Activated naive CD4-positive, alpha-beta T cell treated with anti-CD3 and anti-CD28 coated beads, Interleukin-2, amount 50 U/mL, for 16 hours (primary cell): ENCODE measurements around the gene KDM1A.

ENCODE experiments used
- DNase-seq: peaks from one replicate; pipeline ENCODE4 v3.0.0-alpha.2; 2020

KDM1A gene

GRCh38 chr1:23114424-23115079, 95.3 kb downstream of the KDM1A start:
- no peak for DNase-seq

DNA sequence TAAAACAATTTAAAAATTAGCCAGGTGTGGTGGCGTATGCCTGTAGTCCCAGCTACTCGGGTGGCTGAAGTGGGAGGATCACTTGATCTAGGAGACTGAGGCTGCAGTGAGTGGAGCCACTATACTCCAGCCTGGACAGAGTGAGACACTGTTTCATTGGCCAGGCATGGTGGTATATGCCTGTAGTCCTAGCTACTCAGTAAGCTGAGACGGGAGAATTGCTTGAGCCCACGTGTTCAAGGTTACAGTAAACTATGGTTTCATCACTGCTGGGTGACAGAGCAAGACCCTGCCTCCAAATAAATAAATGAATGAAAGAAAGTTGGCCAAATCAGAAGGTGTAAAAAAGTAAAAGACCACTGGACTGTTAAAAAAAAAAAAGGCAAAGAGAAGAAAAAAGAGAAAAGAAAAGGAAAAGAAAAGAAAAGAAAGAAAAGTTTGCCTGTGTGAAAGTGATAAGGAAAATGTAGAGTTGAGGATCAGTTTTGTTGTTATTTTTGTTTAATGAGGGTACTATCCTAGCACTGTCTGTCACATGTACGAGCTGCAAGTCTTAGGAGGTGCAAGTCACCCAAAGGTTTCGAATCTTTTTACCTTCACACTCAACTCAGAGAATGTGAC, 97.1 kb downstream of the KDM1A start:
- DNase-seq: no peak

GRCh38 chr1:23116921-23117699, 97.8 kb downstream of the KDM1A start:
- DNase-seq: no peak

GRCh38 chr1:23118407-23118806, 99.1 kb downstream of the KDM1A start:
- no peak for DNase-seq

DNA sequence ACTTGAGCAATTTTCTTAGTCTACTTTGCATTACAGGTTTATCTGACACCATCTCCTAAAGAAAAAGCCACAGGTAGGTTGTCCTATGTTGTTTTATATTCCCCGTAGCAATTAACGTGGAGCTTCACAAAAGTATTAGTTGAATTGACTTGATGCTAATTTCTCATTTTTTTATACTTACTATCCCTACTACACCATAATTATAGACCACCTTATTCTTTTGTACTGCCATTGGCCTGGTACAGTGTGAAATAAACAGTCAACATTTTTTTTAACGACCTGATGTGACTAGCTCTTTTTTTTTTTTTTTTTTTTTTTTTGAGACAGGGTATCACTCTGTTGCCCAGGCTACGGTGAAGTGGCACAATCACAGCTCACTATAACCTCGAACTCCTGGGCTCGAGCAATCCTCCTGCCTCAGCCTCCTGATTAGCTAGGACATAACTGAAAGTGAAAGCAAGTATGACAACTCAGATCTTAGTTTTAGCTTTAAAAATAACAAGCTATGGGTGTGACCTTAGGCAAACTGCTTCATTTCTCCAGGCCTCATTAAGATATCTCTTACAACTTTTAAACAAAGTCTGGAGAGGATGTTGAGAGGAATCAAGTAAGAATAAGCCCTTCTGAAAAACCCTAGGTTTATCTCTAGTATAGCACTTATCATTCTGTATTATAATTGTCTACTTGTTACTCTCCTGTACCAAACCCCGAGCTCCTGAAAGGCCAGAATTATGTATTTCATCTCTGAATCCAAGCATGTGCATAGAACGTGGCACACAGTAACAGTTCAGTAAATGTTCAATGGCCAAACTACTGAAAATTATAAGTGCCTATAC, 99.9 kb downstream of the KDM1A start:
- peak; percentile 38 for DNase-seq

DNA sequence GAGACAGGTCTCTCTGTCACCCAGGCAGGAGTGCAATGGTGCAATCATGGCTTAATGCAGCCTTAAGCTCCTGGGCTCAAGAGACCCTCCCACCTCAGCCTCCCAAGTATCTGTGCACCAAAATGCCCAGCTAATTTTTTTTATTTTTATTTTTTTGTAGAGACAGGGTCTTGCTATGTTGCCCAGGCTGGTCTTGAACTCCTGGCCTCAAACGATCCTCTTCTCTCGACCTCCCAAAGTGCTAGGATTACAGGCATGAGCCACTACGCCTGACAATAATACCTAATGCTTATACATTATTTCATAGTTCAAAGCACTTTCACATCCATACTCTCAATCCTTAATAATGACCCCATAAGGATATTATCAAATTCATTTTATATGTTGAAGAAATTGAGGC, 101.1 kb downstream of the KDM1A start:
- DNase-seq: no peak

GRCh38 chr1:23122023-23122748, 102.9 kb downstream of the KDM1A start:
- no peak for DNase-seq

DNA sequence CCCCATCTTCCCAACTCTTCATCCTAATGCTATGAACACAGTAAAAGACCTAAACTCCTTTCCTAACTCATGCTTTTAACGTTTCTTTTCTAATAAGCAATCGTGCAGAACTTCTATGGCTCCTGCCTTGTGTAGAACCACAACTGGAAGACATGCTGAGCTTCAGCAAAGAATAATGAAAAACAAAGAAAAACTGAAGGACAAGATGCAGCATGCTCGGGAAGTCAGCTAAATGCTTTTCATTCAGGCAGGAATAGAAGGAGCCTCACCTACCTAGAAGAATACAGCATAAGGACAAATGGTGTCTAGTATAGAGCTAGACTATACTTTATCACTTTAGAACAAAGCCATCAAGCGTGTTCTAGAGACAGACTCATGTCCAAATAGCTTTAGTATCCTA, 103.5 kb downstream of the KDM1A start:
- no peak for DNase-seq

- DNase-seq: no peak
Observed at GRCh38 chr1:23123528-23123927, 104.3 kb downstream of the KDM1A start.

- no peak for DNase-seq
Observed at GRCh38 chr1:23124259-23125026, 105.2 kb downstream of the KDM1A start.

DNA sequence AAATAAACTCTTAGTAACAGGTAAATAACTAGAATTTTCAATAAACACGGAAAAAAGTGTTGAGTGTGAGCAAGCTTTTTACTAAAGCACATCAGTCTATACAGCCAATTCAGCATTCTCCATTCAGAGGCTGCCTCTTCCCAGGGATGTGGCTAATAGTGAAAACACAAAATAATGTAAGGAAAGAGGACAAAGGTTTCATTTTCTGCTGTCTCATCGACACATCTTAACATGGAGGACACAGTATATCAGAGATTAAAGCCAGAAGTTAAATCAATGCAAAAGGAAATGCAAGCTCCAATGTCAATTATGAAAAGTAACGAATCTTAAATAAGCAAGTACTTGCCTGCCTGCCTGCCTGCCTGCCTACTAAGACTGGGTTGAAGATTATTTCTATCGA, 106.2 kb downstream of the KDM1A start:
- no peak for DNase-seq

DNA sequence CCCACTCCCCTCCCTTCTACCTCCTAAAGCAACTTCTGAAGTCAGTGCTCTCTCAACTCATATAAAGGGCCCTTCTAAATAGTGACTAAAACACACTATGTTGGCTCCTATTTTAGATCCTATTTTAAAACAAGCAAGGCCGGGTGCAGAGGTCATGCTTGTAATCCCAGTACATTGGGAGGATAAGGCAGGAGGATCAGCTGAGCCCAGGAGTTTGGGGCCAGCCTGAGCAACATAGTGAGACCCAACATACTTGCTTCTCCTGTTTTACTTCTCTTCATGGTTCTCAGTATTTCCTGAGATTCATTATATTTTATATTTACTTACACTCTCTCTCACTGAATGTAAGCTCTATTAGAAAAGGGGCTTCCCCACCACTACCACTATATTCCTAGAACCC, 106.9 kb downstream of the KDM1A start:
- DNase-seq: no peak

DNA sequence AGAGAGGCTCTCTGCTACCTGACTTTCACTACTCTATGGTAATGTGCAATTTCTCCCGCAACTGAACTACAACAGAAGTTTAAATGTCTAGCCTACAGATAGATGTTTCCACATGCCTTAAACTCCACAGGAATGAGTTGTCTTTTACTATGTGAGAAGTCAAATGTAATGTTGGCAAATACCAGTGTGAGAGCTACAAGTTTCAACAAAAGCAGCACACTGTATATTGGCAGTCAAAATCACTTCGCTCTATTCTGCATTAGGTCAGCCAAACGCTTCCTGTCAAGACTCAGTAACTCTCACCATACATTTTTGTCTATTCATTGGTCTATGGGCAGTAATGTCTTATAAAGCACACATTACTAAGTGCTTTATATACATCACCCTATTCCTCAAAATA, 107.5 kb downstream of the KDM1A start:
- no peak for DNase-seq

GRCh38 chr1:23129846-23130245, 110.6 kb downstream of the KDM1A start:
- DNase-seq: no peak

- no peak for DNase-seq
Observed at GRCh38 chr1:23132033-23132432, 112.8 kb downstream of the KDM1A start.
